ENCODE data around the gene PPP4R2.

DNA sequence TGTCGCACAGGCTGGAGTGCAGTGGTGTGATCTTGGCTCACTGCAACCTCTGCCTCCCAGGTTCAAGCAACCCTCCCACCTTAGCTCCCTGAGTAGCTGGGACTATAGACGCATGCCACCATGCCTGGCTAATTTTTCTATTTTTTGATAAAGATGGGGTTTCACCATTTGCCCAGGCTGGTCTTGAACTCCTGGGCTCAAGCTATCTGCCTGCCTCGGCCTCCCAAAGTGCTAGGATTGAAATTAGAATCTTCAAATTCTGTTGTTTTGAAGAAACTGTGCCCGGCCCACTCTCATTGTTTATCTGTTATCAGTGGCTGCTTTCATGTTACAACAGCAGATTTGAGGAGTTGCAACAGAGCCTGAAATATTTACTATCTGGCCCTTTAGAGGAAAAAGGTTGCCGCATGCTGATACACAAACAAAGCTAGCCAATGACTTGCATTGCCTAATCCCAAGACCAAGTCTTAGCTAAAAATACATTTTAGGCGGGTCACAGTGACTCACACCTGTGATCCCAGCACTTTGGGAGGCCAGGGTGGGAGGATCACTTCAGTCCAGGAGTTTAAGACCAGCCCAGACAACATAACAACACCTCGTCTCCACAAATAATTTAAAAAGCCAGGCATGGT lies 43.2 kb upstream of the PPP4R2 start:
- TF ChIP-seq, protein P1, sequence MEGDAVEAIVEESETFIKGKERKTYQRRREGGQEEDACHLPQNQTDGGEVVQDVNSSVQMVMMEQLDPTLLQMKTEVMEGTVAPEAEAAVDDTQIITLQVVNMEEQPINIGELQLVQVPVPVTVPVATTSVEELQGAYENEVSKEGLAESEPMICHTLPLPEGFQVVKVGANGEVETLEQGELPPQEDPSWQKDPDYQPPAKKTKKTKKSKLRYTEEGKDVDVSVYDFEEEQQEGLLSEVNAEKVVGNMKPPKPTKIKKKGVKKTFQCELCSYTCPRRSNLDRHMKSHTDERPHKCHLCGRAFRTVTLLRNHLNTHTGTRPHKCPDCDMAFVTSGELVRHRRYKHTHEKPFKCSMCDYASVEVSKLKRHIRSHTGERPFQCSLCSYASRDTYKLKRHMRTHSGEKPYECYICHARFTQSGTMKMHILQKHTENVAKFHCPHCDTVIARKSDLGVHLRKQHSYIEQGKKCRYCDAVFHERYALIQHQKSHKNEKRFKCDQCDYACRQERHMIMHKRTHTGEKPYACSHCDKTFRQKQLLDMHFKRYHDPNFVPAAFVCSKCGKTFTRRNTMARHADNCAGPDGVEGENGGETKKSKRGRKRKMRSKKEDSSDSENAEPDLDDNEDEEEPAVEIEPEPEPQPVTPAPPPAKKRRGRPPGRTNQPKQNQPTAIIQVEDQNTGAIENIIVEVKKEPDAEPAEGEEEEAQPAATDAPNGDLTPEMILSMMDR (IDR thresholded peaks at IDR 0.05), result no peak
- no peak for TF ChIP-seq POLR2A (IDR thresholded peaks at IDR 0.05)
- peak in 1 of 3 donors; percentile 37 for TF ChIP-seq POLR2AphosphoS5 (IDR thresholded peaks at IDR 0.05)

All from breast epithelium (tissue), 3 donors.